GM19025 (cell line): ENCODE data around the gene CROCC2.

Source experiments
- ATAC-seq: cut with Tn5 transposase; IDR thresholded peaks from one replicate; pipeline ENCODE4 v1.9.1; 2021; ENCODE audit warnings: mild to moderate bottlenecking, low read depth, moderate library complexity; ENCODE audit not compliant: unreplicated experiment

Gene CROCC2

DNA sequence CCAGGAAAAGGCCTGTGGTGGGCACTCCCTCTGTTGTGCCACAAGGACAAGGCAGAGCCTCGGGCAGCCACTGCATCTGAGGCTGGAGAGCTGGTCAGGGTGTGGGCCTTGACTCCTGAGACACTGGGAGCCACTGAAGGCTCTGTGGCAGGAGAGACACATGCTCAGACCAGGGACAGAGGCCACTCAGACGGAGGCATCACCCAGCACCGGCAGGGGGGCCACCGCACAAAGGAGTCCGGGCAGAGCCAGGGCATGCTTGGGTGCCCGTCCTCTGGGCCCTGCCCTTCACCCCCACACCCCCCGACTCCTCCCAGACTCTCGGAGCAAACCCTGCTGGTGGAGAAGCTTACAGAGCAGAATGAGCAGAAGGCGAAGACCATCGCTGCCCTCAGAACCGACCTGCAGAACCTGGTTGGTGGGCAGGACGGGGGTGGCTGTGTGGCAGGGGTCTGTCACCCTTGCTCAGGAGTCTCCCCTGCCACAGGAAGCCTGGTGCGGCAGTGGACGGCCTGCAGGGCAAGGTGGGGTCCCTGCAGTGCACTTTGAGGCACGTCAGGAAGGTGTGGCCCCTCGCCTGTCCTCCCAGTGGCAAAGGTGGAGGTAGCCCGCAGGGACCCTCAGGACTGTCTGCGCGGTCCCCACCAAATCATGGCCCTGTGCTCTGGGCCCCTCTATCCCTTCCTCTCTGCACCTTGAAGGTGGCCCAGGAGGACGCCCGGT, 26.0 kb downstream of the CROCC2 start:
- ATAC-seq, result no peak

DNA sequence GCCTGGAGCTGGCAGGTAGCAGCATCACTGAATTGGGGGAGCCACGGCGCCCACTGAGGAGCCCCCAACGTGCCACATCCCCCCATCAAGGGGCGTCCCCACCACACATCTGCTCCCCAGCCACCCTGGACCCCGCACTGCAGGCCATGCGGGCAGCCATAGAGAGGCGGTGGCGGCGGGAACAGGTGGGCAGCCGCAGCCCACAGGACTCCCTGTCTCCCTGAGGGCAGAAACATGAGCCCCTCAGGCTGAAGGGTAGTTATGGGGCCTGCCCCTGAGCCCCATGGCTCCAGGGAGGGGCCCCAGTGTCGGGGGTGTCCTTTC, 26.6 kb downstream of the CROCC2 start:
- no peak for ATAC-seq

- no peak for ATAC-seq
Measured at GRCh38 chr2:240933048-240933965, 27.2 kb downstream of the CROCC2 start.

DNA sequence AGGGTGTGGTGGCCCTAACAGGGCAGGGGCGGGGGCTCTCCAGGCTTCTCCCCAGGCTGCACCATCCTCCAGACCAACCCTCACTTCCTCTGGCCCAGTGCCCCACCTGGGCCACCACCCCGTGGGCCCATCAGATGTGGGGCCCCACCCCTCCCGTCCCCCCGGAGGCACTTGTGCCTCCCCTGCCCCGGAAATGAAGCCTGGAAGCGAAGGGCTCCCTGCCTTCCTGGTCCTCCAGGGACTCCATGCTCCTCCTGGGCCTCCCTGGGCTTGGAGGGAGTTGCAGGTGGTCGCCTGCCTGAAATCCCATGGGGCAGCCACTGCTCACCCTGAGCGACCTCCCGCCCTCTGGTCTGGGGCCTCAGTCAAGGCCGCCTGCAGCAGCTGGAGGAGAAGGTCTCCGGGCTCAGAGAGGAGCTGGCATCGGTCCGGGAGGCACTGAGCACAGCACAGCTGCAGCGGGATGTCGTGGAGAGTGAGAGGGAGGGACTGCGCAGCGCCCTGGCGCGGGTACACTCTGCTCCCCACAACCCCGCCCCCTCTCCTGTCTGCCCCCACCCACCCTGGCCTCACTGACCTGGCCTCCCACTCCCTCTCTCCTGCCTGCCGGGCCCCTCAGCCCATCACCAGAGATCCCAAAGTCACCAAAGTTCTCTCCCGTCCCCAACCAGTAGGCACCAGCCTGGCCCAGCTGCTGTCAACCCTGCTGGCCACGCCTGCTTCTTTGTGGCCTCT, 28.0 kb downstream of the CROCC2 start:
- no peak for ATAC-seq

- no peak for ATAC-seq
Measured at GRCh38 chr2:240934701-240935102, 28.6 kb downstream of the CROCC2 start.

GRCh38 chr2:240935103-240935876, 29.2 kb downstream of the CROCC2 start:
- no peak for ATAC-seq

- no peak for ATAC-seq
Measured at GRCh38 chr2:240936106-240936505, 30.0 kb downstream of the CROCC2 start.

DNA sequence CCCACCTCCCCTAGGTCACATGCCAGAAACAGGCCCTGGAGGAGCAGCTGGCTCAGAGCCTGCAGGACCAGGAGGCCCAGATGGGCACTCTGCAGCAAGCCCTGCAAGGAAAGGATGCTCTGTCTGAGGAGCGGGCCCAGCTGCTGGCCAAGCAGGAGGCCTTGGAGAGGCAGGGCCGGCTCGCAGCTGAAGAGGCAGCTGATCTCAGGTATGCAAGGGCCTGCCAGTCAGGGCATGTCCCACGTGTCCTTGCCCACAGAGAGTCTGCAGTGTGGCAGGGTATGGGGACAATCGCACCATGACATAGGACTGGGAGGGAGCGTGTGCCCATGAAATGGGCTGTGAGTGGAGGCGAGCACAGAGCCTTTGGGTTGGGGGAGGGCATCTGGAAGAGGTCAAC, 39.9 kb downstream of the CROCC2 start:
- no peak for ATAC-seq

DNA sequence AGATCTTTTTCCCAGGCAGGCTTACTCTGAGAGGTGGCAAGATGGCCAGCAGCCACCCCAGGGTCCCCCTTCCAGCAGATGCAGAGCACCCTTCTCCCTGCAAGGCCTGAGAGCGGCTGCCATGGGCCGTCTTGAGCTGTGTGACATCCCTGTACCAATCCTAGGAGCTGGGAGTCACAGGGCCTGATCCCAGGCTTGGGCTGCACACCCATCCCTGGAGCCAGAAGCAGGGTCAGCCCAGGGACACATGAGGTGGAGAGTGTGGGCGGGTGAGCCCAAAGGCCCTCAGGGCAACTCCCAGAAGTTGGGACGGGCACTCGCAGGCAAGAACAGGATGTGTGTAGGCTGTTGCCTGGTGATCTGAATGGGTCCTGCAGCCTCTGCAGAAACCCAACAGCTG, 40.5 kb downstream of the CROCC2 start:
- ATAC-seq, result no peak

- no peak for ATAC-seq
Measured at GRCh38 chr2:240947176-240947575, 41.0 kb downstream of the CROCC2 start.

DNA sequence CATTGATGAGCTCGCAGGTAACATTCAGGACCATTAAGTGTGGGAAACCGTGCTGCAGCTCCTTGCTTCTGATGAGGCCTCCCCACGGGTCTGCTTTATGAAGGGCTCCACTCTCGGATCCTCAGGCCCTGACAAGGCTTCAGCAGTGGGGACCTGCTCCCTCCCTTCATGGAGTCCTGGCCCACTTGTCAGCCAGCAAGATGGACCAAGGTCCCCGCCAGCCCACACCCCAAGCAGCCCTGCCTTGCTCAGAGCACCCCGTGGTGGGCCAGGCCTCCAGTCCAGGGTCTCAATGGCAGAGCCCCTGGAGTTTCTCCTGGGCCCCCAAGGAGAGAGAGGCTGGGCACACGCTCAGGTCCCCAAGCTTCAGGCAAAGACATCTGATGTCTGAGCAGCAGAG, 41.5 kb downstream of the CROCC2 start:
- no peak for ATAC-seq

DNA sequence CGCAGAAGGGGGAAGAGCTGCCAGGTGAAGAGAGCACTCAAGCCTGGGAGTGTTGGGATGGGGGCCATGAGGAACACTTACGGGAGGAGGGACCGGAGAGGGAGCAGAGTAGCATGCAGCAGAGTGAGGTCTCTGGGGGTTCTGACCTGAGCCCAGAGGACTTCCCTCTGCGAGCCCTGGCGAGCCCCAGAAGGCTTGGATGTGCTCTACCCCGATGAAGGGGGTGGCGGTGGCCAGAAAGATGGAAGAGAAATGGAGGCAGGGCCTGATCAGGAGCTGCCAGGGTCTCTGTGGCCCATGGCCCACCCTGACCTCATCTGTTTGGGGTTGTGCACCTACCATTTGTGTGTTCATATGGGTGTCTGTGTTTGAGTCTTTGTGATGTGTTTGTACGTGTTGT, 42.0 kb downstream of the CROCC2 start:
- no peak for ATAC-seq

- ATAC-seq, result no peak
Measured at GRCh38 chr2:240948905-240949790, 43.0 kb downstream of the CROCC2 start.

DNA sequence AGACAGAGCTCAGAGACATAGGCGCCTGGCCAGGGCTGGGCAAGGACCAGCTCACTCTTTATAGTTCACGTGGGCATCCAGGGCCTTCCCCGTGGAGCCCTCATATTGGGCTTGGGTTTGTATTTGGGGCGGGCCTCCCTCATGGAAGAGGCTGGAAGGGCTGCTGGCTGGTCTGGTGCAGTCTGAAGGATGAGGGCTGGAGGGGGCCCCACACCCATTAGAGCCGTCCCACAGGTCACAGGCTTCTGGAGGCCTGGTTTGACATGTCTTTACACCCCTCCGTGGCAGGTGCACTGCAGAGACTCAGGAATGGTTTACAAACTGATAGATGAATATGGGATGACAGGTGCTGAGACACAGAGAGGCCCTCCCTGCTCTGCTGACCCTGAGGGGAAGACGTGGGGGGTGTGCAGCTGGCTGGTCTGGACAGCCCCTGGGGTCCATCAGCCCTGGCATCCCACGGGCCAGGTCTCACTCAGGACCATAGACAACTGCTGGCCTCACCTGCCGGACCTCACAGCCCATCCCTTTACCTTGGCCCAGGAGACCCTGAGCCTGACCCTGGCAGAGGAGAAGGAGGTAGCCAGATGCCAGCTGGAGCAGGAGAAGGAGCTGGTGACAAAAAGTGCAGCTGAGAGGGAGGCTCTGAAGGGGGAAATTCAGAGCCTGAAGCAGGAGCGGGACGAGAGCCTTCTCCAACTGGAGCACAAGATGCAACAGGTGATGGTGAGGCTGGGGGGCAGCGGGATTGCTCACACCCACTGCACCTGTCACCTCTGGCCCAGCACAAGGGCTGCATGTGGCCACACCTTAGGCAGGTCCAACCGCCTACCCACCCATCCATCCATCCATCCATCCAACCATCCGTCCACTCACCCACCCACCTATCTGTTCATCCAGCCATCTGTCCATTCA, 43.9 kb downstream of the CROCC2 start:
- ATAC-seq, result no peak

DNA sequence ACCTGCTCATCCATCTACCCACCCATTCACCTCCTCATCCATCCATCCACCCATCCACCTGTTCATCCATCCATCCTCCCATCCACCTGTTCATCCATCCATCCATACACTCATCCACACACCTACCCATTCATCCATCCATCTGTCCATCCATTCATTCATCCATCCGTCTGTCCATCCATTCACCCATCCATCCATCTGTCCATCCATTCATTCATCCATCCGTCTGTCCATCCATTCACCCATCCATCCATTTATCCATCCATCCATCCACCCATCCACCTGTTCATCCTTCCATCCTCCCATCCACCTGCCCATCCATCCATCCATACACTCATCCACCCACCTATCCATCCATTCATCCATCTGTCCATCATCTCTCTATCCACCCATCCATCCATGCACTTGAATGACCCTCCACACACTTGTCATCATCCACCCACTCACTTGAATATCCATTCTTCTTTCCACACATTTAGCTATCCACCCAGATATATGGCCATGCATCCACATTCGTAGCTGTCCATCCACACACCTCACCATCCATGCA, 45.0 kb downstream of the CROCC2 start:
- ATAC-seq, result no peak

DNA sequence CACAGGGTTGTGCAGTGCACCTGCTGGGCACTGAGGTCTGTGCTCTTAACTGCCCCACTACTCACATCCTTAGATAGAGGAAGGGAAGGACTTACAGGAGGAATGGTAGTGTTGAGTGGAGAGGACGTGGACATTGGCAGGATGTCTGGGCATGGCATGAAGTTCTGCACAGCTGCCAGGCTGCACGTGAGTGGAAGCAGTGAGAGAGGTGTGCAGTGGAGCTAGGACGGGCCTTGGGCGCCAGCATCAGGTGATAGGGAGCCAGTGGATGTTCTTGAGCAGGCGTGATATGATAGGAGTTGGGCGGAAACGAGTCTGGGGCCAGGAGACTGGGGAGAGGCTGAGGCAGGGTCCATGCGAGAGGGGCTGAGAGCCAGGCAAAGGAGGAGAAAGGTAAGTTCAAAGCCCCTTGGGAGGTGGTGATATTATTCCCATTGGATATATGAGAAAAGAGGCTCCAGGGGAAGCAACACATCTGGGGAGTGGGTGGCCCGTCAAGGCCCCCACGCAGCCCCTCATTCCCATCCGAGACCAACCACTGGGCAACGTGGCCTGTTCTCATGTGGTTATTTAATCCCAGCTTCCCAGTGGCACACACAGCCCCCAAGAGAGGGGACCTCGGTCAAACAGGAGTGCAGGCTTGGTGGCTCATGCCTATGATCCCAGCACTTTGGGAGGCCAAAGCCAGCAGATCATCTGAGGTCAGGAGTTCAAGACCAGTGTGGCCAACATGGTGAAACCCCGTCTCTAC, 46.5 kb downstream of the CROCC2 start:
- no peak for ATAC-seq
